Liver (tissue), 9 donors: ENCODE results near the gene AK5. TPM values are rescaled to one million over a fixed set of nuclear protein-coding genes. Genes with fewer than 3 reads are reported as not detected.

Source experiments
- DNase-seq: peaks from one replicate; pipeline ENCODE4 v3.0.0-alpha.2; 2017; ENCODE audit warnings: low spot score
- H3K27ac ChIP-seq, 2 donors: one replicate each; pipeline ENCODE4 v1.7.0; 2013; ENCODE audit warnings: inconsistent platforms in 2 of 2, low read length in 2 of 2, control low read depth in 1 of 2, low read depth in 1 of 2, mild to moderate bottlenecking in 1 of 2
- H3K27me3 ChIP-seq, 4 donors: one replicate each; pipeline versions ENCODE4 v1.6.1 to v1.7.0; 2013; ENCODE audit warnings: low read length in 3 of 4, inconsistent platforms in 1 of 4, mild to moderate bottlenecking in 1 of 4, moderate library complexity in 1 of 4; ENCODE audit not compliant: control insufficient read depth in 4 of 4, insufficient read depth in 4 of 4
- H3K36me3 ChIP-seq, 4 donors: one replicate each; pipeline versions ENCODE4 v1.6.1 to v1.7.0; 2013; ENCODE audit warnings: low read length in 3 of 4, mild to moderate bottlenecking in 3 of 4, low read depth in 1 of 4, moderate library complexity in 1 of 4; ENCODE audit not compliant: control insufficient read depth in 4 of 4, insufficient read depth in 3 of 4
- H3K4me1 ChIP-seq, 4 donors: one replicate each; pipeline versions ENCODE4 v1.6.1 to v1.7.0; 2013; ENCODE audit warnings: low read length in 3 of 4, mild to moderate bottlenecking in 3 of 4, moderate library complexity in 1 of 4; ENCODE audit not compliant: control insufficient read depth in 4 of 4, insufficient read depth in 4 of 4
- H3K4me3 ChIP-seq, 3 donors: one replicate each; pipeline versions ENCODE4 v1.6.1 to v1.7.0; 2013; ENCODE audit warnings: low read length in 3 of 3, control low read depth in 1 of 3, low read depth in 1 of 3, mild to moderate bottlenecking in 1 of 3
- H3K9ac ChIP-seq, 2 donors: one replicate each; pipeline ENCODE4 v1.7.0; 2013; ENCODE audit warnings: low read length in 2 of 2, mild to moderate bottlenecking in 2 of 2, moderate library complexity in 2 of 2, control low read depth in 1 of 2, low read depth in 1 of 2
- H3K9me3 ChIP-seq, 4 donors: one replicate each; pipeline versions ENCODE4 v1.6.1 to v1.7.0; 2013; ENCODE audit warnings: low read length in 3 of 4; ENCODE audit not compliant: control insufficient read depth in 4 of 4
- EGR1 ChIP-seq, 2 donors: IDR thresholded peaks; 2 replicates each; pipeline ENCODE4 v1.6.1; 2016 to 2018; ENCODE audit warnings: antibody characterized with exemption in 2 of 2, low read depth in 2 of 2
- FOXA1 ChIP-seq: IDR thresholded peaks from 2 replicates; pipeline ENCODE4 v1.6.1; 2016; ENCODE audit warnings: antibody characterized with exemption
- FOXA2 ChIP-seq: IDR thresholded peaks from 2 replicates; pipeline ENCODE4 v1.6.1; 2016; ENCODE audit warnings: antibody characterized with exemption
- GABPA ChIP-seq, 2 donors: IDR thresholded peaks in 1 of 2; conservative IDR thresholded peaks in 1 of 2; 2 replicates each; pipeline ENCODE4 v1.6.1; 2016; ENCODE audit warnings: antibody characterized with exemption in 2 of 2, mild to moderate bottlenecking in 1 of 2, moderate library complexity in 1 of 2
- HNF4A ChIP-seq, 2 donors: conservative IDR thresholded peaks; 2 replicates each; pipeline ENCODE4 v1.6.1; 2016; ENCODE audit warnings: antibody characterized with exemption in 2 of 2, mild to moderate bottlenecking in 2 of 2
- NR2F2 ChIP-seq: IDR thresholded peaks from 2 replicates; pipeline ENCODE4 v1.6.1; 2016; ENCODE audit warnings: antibody characterized with exemption
- RAD21 ChIP-seq, 2 donors: IDR thresholded peaks; 2 replicates each; pipeline ENCODE4 v1.6.1; 2016; ENCODE audit warnings: antibody characterized with exemption in 2 of 2, mild to moderate bottlenecking in 2 of 2
- RXRA ChIP-seq, 2 donors: IDR thresholded peaks; 2 replicates each; pipeline ENCODE4 v1.6.1; 2017 to 2018; ENCODE audit warnings: antibody characterized with exemption in 2 of 2, mild to moderate bottlenecking in 1 of 2
- TAF1 ChIP-seq: conservative IDR thresholded peaks from 2 replicates; pipeline ENCODE4 v1.6.1; 2016; ENCODE audit warnings: antibody characterized with exemption, mild to moderate bottlenecking
- WGBS: extraction: QIAGEN DNeasy Blood & Tissue Kit; methylation state at CpG from one replicate; pipeline ENCODE4 v1.1.7; 2013; 5-methylcytosine and 5-hydroxymethylcytosine counted together
- polyA plus RNA-seq, 2 donors: library from polyadenylated mRNA; stranded (reverse) in 1 of 2; unstranded in 1 of 2; fragments of 200-250 nt in 1 of 2; fragments of >200 nt in 1 of 2; fragmentation: Nextera tagmentation in 1 of 2; extraction: Ambion mirVana in 1 of 2; gene quantifications; one replicate each; pipeline versions ENCODE4 v1.2.1 to v1.2.3, GENCODE V29; 2013 to 2015
- total RNA-seq, 2 donors: library from RNA; depleted of rRNA; stranded (reverse); fragments of >200 nt; gene quantifications; one replicate each; pipeline ENCODE4 v1.2.3, GENCODE V29; 2014
- TF ChIP-seq, protein P1 (sequence below): fragments of 150-350 bp; IDR thresholded peaks from 2 replicates; pipeline ENCODE4 v1.5.1; 2017; ENCODE audit warnings: improper control_type of control experiment, low read depth, low read length; ENCODE audit not compliant: missing input control
- TF ChIP-seq, protein P2 (sequence below): IDR thresholded peaks from 2 replicates; pipeline ENCODE4 v1.6.1; 2016; ENCODE audit warnings: antibody characterized with exemption
- TF ChIP-seq, protein P3 (sequence below): IDR thresholded peaks from 2 replicates; pipeline ENCODE4 v1.6.1; 2016; ENCODE audit warnings: antibody characterized with exemption, mild to moderate bottlenecking
- TF ChIP-seq, protein P4 (sequence below): IDR thresholded peaks from 2 replicates; pipeline ENCODE4 v1.6.1; 2016; ENCODE audit warnings: antibody characterized with exemption
- donor health status: healthy.
- donor health status: healthy.
- donor health status: healthy.
- donor health status: healthy.
- donor health status: healthy.

Gene AK5
- total and polyA plus RNA-seq, 4 donors: 0.12 to 0.33 (median 0.23) TPM

DNA sequence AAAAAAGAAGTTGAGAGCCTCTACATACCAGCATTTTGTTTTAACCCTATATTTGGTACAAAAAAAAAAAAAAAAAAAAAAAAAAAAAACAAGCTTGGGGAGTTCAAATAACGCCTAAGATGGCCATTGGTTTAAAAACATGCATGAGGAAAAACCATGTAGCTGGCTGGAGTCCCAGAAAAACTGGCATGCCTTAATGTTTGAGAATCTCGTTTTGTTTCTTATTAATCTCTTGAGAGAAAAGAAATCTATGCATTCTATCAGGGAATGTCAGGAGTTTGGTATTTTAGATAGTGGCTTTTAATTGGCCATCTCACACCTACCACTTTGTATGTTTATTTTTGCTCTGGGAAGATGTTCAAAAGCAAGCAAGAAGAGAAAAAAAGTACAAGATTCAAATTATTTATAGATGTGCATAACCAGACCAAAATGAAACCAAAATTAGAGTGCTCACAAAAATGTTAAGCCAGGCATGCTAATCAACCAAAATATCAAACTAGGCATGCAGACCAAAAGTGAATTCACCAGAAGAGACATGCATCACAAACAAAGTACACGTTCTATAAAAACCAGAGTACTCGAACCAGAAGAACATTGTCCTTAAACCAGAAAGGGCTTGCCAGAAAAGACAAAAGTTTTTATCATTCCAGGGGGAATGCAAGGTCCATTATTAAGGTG is 156.6 kb downstream of the AK5 start (continued):
- TF ChIP-seq, protein P1, sequence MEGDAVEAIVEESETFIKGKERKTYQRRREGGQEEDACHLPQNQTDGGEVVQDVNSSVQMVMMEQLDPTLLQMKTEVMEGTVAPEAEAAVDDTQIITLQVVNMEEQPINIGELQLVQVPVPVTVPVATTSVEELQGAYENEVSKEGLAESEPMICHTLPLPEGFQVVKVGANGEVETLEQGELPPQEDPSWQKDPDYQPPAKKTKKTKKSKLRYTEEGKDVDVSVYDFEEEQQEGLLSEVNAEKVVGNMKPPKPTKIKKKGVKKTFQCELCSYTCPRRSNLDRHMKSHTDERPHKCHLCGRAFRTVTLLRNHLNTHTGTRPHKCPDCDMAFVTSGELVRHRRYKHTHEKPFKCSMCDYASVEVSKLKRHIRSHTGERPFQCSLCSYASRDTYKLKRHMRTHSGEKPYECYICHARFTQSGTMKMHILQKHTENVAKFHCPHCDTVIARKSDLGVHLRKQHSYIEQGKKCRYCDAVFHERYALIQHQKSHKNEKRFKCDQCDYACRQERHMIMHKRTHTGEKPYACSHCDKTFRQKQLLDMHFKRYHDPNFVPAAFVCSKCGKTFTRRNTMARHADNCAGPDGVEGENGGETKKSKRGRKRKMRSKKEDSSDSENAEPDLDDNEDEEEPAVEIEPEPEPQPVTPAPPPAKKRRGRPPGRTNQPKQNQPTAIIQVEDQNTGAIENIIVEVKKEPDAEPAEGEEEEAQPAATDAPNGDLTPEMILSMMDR: no peak
- TF ChIP-seq RAD21 (IDR thresholded peaks at IDR 0.05) (no peak), GABPA (IDR thresholded peaks at IDR 0.05 in 1 of 2, conservative IDR thresholded peaks at IDR 0.05 in 1 of 2) (no peak)

DNA sequence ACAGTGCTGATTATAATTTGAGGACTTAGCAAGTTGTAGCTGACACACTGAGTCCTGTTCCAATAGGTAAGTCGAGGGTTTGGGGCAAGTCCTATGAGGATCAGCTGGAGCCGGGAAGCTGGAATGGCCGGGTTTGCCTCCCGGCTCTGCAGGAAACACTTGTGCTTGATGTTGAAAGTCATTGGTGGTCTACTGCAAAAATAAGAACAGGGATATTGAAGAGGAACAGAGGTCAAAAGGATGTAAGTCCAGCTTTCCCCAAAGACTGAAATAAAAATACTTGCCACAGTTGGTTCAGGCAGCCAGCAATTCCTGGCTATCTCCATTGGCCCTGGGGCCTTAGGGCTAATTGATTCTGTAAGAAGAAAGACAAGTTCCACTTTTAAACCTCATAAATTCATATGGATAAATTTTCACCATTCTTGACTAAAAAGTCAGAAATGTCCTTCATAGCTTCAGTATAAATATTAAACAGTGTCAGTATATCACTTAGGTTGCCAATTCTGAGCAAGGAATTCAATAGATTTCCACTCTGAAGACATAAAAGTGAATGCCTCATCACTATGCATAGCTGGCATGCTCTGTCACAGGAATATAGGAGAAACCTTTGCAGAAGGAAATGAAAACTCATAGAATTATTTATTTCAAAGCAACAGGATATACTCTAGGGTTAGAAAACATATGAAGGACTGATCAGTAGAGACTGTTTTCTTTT is 165.2 kb downstream of the AK5 start:
- Histone ChIP-seq H3K4me3 (no peak overlapping the region), H3K4me1 (no peaks in the 10 kb centered on the region), H3K36me3 (no peaks in the 10 kb centered on the region), H3K9ac (no peak overlapping the region), H3K9me3 (no peaks in the 10 kb centered on the region), H3K27me3 (no peaks in the 10 kb centered on the region), H3K27ac (no peak overlapping the region)
- TF ChIP-seq EGR1 (IDR thresholded peaks at IDR 0.05; ENCODE audit: low read depth in 2 of 2): no peak
- no peak for TF ChIP-seq RXRA (IDR thresholded peaks at IDR 0.05)
- TF ChIP-seq NR2F2: no peak
- TF ChIP-seq, protein P2, sequence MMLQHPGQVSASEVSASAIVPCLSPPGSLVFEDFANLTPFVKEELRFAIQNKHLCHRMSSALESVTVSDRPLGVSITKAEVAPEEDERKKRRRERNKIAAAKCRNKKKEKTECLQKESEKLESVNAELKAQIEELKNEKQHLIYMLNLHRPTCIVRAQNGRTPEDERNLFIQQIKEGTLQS: no peak
- TF ChIP-seq, protein P1: no peak
- TF ChIP-seq FOXA2: no peak
- no peak for TF ChIP-seq FOXA1
- TF ChIP-seq TAF1: no peak
- no peak for TF ChIP-seq HNF4A (conservative IDR thresholded peaks at IDR 0.05)
- TF ChIP-seq GABPA (IDR thresholded peaks at IDR 0.05 in 1 of 2, conservative IDR thresholded peaks at IDR 0.05 in 1 of 2): no peak
- TF ChIP-seq, protein P3, sequence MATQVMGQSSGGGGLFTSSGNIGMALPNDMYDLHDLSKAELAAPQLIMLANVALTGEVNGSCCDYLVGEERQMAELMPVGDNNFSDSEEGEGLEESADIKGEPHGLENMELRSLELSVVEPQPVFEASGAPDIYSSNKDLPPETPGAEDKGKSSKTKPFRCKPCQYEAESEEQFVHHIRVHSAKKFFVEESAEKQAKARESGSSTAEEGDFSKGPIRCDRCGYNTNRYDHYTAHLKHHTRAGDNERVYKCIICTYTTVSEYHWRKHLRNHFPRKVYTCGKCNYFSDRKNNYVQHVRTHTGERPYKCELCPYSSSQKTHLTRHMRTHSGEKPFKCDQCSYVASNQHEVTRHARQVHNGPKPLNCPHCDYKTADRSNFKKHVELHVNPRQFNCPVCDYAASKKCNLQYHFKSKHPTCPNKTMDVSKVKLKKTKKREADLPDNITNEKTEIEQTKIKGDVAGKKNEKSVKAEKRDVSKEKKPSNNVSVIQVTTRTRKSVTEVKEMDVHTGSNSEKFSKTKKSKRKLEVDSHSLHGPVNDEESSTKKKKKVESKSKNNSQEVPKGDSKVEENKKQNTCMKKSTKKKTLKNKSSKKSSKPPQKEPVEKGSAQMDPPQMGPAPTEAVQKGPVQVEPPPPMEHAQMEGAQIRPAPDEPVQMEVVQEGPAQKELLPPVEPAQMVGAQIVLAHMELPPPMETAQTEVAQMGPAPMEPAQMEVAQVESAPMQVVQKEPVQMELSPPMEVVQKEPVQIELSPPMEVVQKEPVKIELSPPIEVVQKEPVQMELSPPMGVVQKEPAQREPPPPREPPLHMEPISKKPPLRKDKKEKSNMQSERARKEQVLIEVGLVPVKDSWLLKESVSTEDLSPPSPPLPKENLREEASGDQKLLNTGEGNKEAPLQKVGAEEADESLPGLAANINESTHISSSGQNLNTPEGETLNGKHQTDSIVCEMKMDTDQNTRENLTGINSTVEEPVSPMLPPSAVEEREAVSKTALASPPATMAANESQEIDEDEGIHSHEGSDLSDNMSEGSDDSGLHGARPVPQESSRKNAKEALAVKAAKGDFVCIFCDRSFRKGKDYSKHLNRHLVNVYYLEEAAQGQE: no peak
- TF ChIP-seq, protein P4, sequence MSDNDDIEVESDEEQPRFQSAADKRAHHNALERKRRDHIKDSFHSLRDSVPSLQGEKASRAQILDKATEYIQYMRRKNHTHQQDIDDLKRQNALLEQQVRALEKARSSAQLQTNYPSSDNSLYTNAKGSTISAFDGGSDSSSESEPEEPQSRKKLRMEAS: no peak
- DNase-seq: no peak
- WGBS: 80% methylated on average over 4 of the region's 4 CpGs
